ENCODE measurements around the gene IRF2. TPM values are rescaled to one million over a fixed set of nuclear protein-coding genes. Genes with fewer than 3 reads are reported as not detected.

IRF2 gene
- total RNA-seq, 1 donor from 2014 or later: 27.6 TPM

GRCh38 chr4:184350964-184351363 is 123.4 kb downstream of the IRF2 start:
- Mint-ChIP-seq H3K27ac (ENCODE audit: unreplicated experiment) (no peak overlapping the region), H3K27me3 (ENCODE audit: unreplicated experiment) (peaks cover 8% of the 10 kb centered on the region), H3K4me3 (ENCODE audit: unreplicated experiment) (no peak overlapping the region), H3K9me3 (ENCODE audit: unreplicated experiment) (no peaks in the 10 kb centered on the region), H3K36me3 (ENCODE audit: low read depth, unreplicated experiment) (no peaks in the 10 kb centered on the region), H3K4me1 (ENCODE audit: unreplicated experiment) (peaks cover 48% of the 10 kb centered on the region)
- no peak for TF ChIP-seq CTCF (IDR thresholded peaks at IDR 0.05; ENCODE audit: unreplicated experiment)
- DNase-seq (ENCODE audit: low spot score): no peak

GRCh38 chr4:184350213-184350817 is 124.0 kb downstream of the IRF2 start:
- TF ChIP-seq CTCF (IDR thresholded peaks at IDR 0.05; ENCODE audit: unreplicated experiment): no peak
- no peaks in the 10 kb centered on the region for H3K9me3 Mint-ChIP-seq (ENCODE audit: unreplicated experiment)
- no peak overlapping the region for H3K4me3 Mint-ChIP-seq (ENCODE audit: unreplicated experiment)
- no peak overlapping the region for H3K27ac Mint-ChIP-seq (ENCODE audit: unreplicated experiment)
- peaks cover 10% of the 10 kb centered on the region for H3K27me3 Mint-ChIP-seq (ENCODE audit: unreplicated experiment)
- peaks cover 44% of the 10 kb centered on the region for H3K4me1 Mint-ChIP-seq (ENCODE audit: unreplicated experiment)
- DNase-seq (ENCODE audit: low spot score): no peak
- no peaks in the 10 kb centered on the region for H3K36me3 Mint-ChIP-seq (ENCODE audit: low read depth, unreplicated experiment)

GRCh38 chr4:184349283-184350039 is 124.9 kb downstream of the IRF2 start:
- H3K27me3 Mint-ChIP-seq (ENCODE audit: unreplicated experiment): peaks cover 11% of the 10 kb centered on the region
- H3K4me3 Mint-ChIP-seq (ENCODE audit: unreplicated experiment): no peak overlapping the region
- no peaks in the 10 kb centered on the region for H3K9me3 Mint-ChIP-seq (ENCODE audit: unreplicated experiment)
- H3K4me1 Mint-ChIP-seq (ENCODE audit: unreplicated experiment): peaks cover 37% of the 10 kb centered on the region
- H3K27ac Mint-ChIP-seq (ENCODE audit: unreplicated experiment): no peak overlapping the region
- no peak for TF ChIP-seq CTCF (IDR thresholded peaks at IDR 0.05; ENCODE audit: unreplicated experiment)
- no peak for DNase-seq (ENCODE audit: low spot score)
- H3K36me3 Mint-ChIP-seq (ENCODE audit: low read depth, unreplicated experiment): no peaks in the 10 kb centered on the region

- peak overlapping the region; percentile 50 for H3K27ac Mint-ChIP-seq (ENCODE audit: unreplicated experiment)
- peaks cover 11% of the 10 kb centered on the region for H3K27me3 Mint-ChIP-seq (ENCODE audit: unreplicated experiment)
- DNase-seq (ENCODE audit: low spot score): no peak
- no peaks in the 10 kb centered on the region for H3K9me3 Mint-ChIP-seq (ENCODE audit: unreplicated experiment)
- no peak for TF ChIP-seq CTCF (IDR thresholded peaks at IDR 0.05; ENCODE audit: unreplicated experiment)
- no peaks in the 10 kb centered on the region for H3K36me3 Mint-ChIP-seq (ENCODE audit: low read depth, unreplicated experiment)
- H3K4me3 Mint-ChIP-seq (ENCODE audit: unreplicated experiment): peak overlapping the region; percentile 38
- peaks cover 36% of the 10 kb centered on the region for H3K4me1 Mint-ChIP-seq (ENCODE audit: unreplicated experiment)
Measured at GRCh38 chr4:184348311-184349233, 125.8 kb downstream of the IRF2 start.
